GM12892 (cell line): ENCODE results near the gene PARP8. TPM values are rescaled to one million over a fixed set of nuclear protein-coding genes. Genes with fewer than 3 reads are reported as not detected.
A peak's percentile ranks its signal among the peaks of the same experiment; 100 is the strongest.
"Not testable (repeated sequence)": the region's sequence is repeated elsewhere in the genome, so short reads cannot be mapped to it uniquely, and the experiment has no call there.

Experiments used
- DNase-seq: peaks from one replicate; pipeline ENCODE4 v3.0.0; 2011; ENCODE audit not compliant: insufficient read length
- FAIRE-seq: peaks from 2 replicates; lab custom pipeline; 2011; peaks lifted over from hg19 to GRCh38; lab: Jason Lieb, UNC
- POLR2A ChIP-seq: IDR thresholded peaks from 2 replicates; pipeline ENCODE4 v1.6.1; 2011; ENCODE audit warnings: low read depth, low read length, control low read depth
- POLR2AphosphoS5 ChIP-seq: IDR thresholded peaks from 2 replicates; pipeline ENCODE4 v1.6.1; 2011; ENCODE audit warnings: low read depth, low read length, control low read depth
- TAF1 ChIP-seq: IDR thresholded peaks from 2 replicates; pipeline ENCODE4 v1.6.1; 2011; ENCODE audit warnings: low read depth, mild to moderate bottlenecking, control low read depth, low read length, borderline replicate concordance
- polyA plus RNA-seq: library from polyadenylated mRNA; unstranded; fragments of >200 nt; gene quantifications from one replicate; pipeline ENCODE4 v1.2.1, GENCODE V29; 2012; ENCODE audit warnings: missing spikeins, inconsistent platforms; ENCODE audit not compliant: missing spikeins

Gene PARP8
- polyA plus RNA-seq: 22.8 TPM

DNA sequence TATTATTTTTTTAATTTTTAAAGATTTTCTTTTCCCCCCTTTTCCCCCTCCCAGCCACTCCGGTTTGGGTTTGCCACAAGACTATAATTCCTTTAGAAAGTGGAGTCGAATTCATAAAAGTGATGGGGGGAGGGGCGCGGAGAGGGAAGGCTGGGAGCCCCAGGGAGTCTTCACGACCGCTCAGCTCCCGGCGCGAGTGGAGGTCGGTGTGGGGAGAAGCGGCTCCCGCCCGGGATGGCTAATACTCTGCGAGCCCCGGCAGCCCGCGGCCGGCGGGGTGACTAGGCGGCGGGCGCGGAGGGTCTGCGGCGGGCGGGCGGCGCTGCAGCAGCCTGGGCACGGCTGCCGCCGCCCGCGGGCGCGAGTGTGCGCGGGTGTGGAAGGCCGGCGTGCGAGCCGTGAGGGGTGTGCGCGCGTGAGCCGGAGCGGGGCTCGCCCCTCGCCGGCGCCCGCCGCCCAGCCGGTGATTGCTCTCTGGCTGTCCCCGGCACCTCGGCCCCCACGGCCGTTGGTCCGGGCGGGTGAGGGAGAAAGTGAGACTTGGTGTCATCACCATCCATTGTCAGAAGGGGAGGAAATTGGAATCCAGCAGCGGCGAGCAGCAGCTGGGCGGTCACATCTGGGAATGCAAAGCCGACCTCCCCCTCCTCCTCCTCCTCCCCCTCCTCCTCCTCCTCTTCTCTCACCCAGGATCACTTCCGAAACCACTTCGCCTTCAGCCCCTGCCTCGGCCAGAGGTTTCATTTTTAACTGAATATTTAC, at the start of gene PARP8:
TSS of gene PARP8 (plus strand) at position 377 of the 762 bp plus-strand sequence. CDS start 459 bp downstream, outside the sequence.
- FAIRE-seq (no peak), DNase-seq (peak; percentile 34)
- TF ChIP-seq POLR2AphosphoS5 (no peak), TAF1 (no peak), POLR2A (no peak)

GRCh38 chr5:50623666-50624065, 42.8 kb upstream of the PARP8 start:
- no peak for FAIRE-seq
- TF ChIP-seq POLR2A (no peak), TAF1 (no peak), POLR2AphosphoS5 (no peak)
- no peak for DNase-seq

DNA sequence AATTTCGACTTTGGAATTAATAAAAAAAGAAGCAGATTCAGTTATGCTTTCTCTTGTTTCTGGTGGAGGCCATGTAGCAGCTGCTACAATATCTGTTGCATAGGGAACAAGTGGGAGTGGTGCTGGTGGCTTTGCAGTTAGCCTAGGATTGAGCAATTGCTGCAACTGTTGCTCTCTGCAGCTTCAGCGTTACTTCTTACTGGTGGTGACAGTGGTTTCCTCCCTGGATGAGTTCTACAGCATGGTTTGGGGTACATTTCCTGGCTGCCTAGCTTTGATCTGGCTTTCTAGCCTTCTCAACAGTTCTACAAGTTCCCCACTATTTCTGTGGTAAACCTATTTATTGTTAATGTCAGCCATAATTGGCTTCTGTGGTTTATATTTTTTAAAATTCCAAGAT, 31.6 kb upstream of the PARP8 start:
- not testable (repeated sequence) for DNase-seq, FAIRE-seq

DNA sequence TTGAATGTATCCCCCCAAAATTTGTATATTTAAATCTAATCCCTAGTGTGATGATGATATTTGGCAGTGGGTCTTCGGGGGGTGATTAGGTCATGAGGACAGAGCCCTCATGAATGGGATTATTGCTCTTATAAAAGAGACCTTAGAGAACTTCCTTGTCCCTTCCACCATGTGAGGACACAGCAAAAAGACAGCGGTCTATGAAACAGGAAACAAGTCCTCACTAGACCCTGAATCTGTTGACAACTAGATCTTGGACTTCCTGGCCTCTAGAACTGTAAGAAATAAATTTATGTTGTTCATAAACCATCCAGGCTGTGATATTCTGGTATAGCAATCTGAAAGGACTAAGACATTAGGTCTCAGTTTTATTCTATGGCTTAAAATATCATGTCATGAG, 28.9 kb upstream of the PARP8 start:
- FAIRE-seq, DNase-seq: not testable (repeated sequence)

DNA sequence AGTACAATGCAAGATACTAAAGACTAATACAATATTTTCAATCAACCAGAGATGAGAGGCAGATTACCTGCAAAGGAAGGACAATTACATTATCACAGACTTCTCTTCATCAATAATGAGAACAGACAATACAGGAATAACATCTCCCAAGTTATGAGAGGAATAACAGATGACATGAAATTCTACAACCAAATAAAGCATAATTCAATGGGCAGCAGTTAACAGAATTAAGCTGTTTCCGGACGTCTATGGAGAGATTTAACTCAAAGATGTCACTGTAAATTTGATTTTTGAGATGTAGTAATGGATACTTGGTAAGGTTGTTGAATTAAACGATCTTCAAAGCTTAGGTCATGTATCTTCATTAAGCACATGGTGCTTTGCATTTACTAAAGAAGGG, 19.8 kb upstream of the PARP8 start:
- DNase-seq (no peak), FAIRE-seq (no peak)
- no peak for TF ChIP-seq TAF1
- no peak for TF ChIP-seq POLR2AphosphoS5
- no peak for TF ChIP-seq POLR2A

DNA sequence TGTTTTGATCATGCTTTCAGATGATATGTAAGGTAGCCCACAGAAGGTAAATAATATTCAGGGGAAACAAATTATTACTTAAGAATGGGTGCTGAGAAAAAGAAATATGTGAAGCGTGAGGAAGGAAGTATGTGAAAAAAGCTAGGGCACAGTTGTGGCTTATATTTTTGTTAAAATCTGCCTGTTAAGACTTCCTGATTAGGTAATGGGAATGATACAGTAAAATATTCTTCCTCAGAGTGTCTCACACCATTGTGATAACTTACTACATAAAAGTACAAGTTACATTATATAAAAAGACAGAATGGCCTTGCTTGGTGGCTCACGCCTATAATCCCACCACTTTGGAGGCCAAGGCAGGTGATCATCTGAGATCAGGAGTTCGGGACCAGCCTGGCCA, 18.7 kb upstream of the PARP8 start:
- no peak for FAIRE-seq
- no peak for TF ChIP-seq POLR2AphosphoS5
- TF ChIP-seq TAF1: no peak
- TF ChIP-seq POLR2A: no peak
- no peak for DNase-seq

- no peak for TF ChIP-seq POLR2AphosphoS5
- TF ChIP-seq TAF1: no peak
- no peak for TF ChIP-seq POLR2A
- FAIRE-seq (peak; percentile 70), DNase-seq (no peak)
Measured at GRCh38 chr5:50653946-50654345, 12.5 kb upstream of the PARP8 start.

DNA sequence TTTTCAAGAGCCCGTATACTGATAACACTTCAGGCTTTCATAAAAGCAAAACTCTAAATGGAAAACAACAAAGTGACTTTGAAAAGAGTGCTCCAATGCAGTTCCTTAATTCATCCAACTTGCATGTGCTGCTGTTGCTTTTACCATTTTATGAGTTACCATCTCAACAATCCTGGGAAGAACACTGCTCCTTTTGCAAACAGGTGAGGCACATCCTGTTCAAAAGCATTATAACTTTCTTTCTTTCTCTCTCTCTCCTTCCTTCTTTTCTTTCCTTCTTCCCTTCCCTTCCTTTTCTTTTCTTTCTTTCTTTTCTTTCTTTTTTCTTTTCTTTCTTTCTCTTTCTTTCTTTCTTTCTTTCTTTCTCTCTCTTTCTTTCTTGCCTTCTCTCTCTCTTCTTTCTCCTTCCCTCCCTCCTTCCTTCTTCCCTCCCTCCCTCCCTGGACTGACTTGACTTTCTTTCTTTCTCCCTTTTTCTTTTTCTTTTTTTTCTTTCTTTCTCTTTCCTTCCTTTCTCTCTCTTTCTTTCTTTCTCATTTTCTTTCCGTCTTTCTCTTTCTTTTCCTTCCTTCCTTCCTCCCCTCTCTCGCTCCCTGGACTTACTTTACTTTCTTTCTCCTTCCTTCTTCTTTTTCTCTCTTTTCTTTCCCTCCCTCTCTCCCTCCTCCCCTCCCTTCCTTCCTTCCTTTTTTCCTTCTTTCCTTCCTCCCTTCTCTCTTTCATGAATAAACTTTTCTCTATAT, 11.2 kb upstream of the PARP8 start:
- TF ChIP-seq POLR2AphosphoS5 (no peak), POLR2A (no peak), TAF1 (no peak)
- no peak for FAIRE-seq
- DNase-seq: no peak

- TF ChIP-seq POLR2AphosphoS5 (no peak), POLR2A (no peak), TAF1 (no peak)
- no peak for DNase-seq
- FAIRE-seq: no peak
Measured at GRCh38 chr5:50655810-50656205, 10.6 kb upstream of the PARP8 start.

DNA sequence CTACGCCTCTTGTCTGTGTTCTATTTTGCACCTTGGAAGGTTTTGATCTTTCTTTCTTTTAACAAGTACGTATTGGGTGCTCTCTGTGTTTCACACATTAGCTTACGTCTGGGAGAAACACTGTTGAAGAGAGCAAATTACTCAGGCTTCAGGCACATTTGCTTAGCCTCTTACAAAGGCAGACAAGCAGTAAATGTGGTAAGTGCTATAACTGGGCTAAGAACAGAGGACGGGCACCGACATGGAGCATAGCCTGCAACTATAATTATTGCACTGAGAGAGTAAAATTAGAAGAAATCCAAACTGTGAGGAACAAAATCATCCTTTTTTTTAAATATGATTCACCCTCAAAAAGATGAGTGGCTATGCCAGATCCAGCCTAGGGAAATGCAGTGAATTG, 9.4 kb upstream of the PARP8 start:
- DNase-seq: no peak

DNA sequence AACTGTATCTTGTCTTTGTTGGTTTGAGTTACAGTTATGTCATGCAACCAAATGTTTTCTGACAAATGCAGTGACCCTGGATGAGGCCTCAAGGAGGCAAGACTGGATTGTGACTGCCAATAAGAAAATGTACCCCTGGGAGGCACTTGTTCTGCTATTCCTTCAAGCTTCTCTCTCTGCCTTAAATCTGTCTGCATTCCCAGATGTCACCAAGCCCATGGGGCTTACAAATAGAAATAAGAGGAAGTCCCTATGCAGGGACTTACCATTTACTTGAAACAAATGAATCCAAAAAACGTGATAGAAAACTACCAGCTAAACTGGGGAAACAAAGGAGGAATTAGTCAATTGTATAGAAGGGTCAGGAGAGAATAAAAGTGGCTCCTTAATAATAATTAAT, 8.2 kb upstream of the PARP8 start:
- FAIRE-seq (no peak), DNase-seq (no peak)
- no peak for TF ChIP-seq TAF1
- no peak for TF ChIP-seq POLR2A
- TF ChIP-seq POLR2AphosphoS5: no peak

More for the DNA sequence above, 9.4 kb upstream of the PARP8 start:
- no peak for FAIRE-seq
- TF ChIP-seq TAF1: no peak
- TF ChIP-seq POLR2AphosphoS5: no peak
- TF ChIP-seq POLR2A: no peak

DNA sequence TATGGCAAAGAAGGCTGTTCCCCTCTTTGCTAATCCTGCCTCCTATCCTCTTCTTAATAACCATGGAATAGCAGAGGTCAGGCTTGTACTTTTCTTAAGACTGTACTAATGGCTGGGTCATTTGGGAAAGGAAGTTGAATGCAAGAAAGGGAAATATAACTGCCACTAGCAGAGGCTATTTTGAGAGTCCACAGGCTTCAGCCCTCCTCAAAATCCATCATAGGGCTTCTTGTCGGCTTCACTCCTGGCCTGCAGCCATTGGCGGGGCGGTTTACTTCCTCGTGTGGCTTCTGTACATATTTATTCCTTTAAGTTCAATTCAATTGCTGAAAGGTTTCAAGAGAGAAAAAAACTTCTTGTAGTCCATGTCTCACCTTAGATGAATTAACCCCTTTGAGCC, 2.8 kb upstream of the PARP8 start:
- FAIRE-seq (no peak), DNase-seq (no peak)
- TF ChIP-seq TAF1 (no peak), POLR2AphosphoS5 (no peak), POLR2A (no peak)
